Tibial nerve (tissue), 4 donors: ENCODE measurements around the gene SEMA4C. TPM values are rescaled to one million over a fixed set of nuclear protein-coding genes. Genes with fewer than 3 reads are reported as not detected.
A peak's percentile ranks its signal among the peaks of the same experiment; 100 is the strongest.

ENCODE experiments used
- DNase-seq, 2 donors: peaks; one replicate each; pipeline ENCODE4 v3.0.0-alpha.2; 2019; ENCODE audit warnings: low spot score in 2 of 2
- H3K27ac ChIP-seq, 4 donors: fragments of 200-600 bp; sonication (generic) in 3 of 4; one replicate each; pipeline ENCODE4 v1.5.1; 2017 to 2019; ENCODE audit warnings: mild to moderate bottlenecking in 1 of 4
- H3K27me3 ChIP-seq, 2 donors: fragments of 200-600 bp; sonication (generic) in 1 of 2; one replicate each; pipeline versions ENCODE4 v1.5.1 to v1.6.0; 2017 to 2019
- H3K36me3 ChIP-seq, 3 donors: fragments of 200-600 bp; sonication (generic); one replicate each; pipeline ENCODE4 v1.5.1; 2018 to 2019
- H3K4me1 ChIP-seq, 4 donors: fragments of 200-600 bp; sonication (generic) in 3 of 4; one replicate each; pipeline ENCODE4 v1.5.1; 2017 to 2019
- H3K4me3 ChIP-seq, 4 donors: fragments of 200-600 bp; sonication (generic) in 3 of 4; one replicate each; pipeline ENCODE4 v1.5.1; 2017 to 2019; ENCODE audit warnings: mild to moderate bottlenecking in 1 of 4, moderate library complexity in 1 of 4
- H3K9me3 ChIP-seq, 4 donors: fragments of 200-600 bp; sonication (generic) in 3 of 4; one replicate each; pipeline ENCODE4 v1.5.1; 2017 to 2019
- CTCF ChIP-seq, 5 experiments: fragments of 200-600 bp in 3 of 5; fragments of 450-650 bp in 2 of 5; sonication (generic) in 3 of 5; IDR thresholded peaks; one replicate each; pipeline ENCODE4 v1.5.1; 2016 to 2019; ENCODE audit warnings: antibody characterized with exemption in 5 of 5, mild to moderate bottlenecking in 3 of 5, moderate library complexity in 2 of 5
- EP300 ChIP-seq, 2 donors: sonication (generic); formaldehyde crosslinking; IDR thresholded peaks; one replicate each; pipeline ENCODE4 v1.6.1; 2017; ENCODE audit warnings: antibody characterized with exemption in 2 of 2, mild to moderate bottlenecking in 1 of 2
- POLR2A ChIP-seq, 2 donors: fragments of 450-650 bp; IDR thresholded peaks; one replicate each; pipeline ENCODE4 v1.6.1; 2017; ENCODE audit warnings: antibody characterized with exemption in 2 of 2, mild to moderate bottlenecking in 2 of 2, moderate library complexity in 2 of 2
- WGBS, 2 donors: methylation state at CpG; one replicate each; pipeline ENCODE4 v1.1.5; 2018; 5-methylcytosine and 5-hydroxymethylcytosine counted together
- total RNA-seq, 4 donors: library from RNA; depleted of rRNA; stranded (reverse); fragments of >200 nt; gene quantifications; one replicate each; pipeline ENCODE4 v1.1.0, GENCODE V29; 2016

Gene SEMA4C
- total RNA-seq, 4 donors from 2014 or later = 120 to 181 (median 147) TPM

- Histone ChIP-seq H3K4me3 (peak overlapping the region; percentile 55 to 86 (median 82)), H3K27ac (peak overlapping the region; percentile 44 to 98 (median 84)), H3K4me1 (peaks cover 0 to 54% (median 23%) of the 10 kb centered on the region in 4 donors), H3K27me3 (no peaks in the 10 kb centered on the region), H3K36me3 (peaks cover 4 to 44% (median 11%) of the 10 kb centered on the region in 3 donors), H3K9me3 (no peaks in the 10 kb centered on the region)
- TF ChIP-seq POLR2A (IDR thresholded peaks at IDR 0.05) (no peak), EP300 (IDR thresholded peaks at IDR 0.05) (no peak), CTCF (IDR thresholded peaks at IDR 0.05) (no peak)
- DNase-seq = no peak
- 8% methylated on average over 22 to 27 of the region's 27 CpGs for WGBS, 2 donors
These were observed 12.9 kb downstream of the SEMA4C start for GRCh38 chr2:96856776-96857666.

GRCh38 chr2:96853321-96853720, 16.6 kb downstream of the SEMA4C start:
- H3K9me3 ChIP-seq = no peaks in the 10 kb centered on the region
- WGBS, 2 donors = 92 to 94% methylated on average over 15 of the region's 15 CpGs
- H3K27me3 ChIP-seq = no peaks in the 10 kb centered on the region
- H3K4me3 ChIP-seq = no peak overlapping the region
- no peak overlapping the region for H3K27ac ChIP-seq
- H3K36me3 ChIP-seq = peaks cover 4 to 61% (median 14%) of the 10 kb centered on the region in 3 donors
- TF ChIP-seq POLR2A (IDR thresholded peaks at IDR 0.05) (no peak), CTCF (IDR thresholded peaks at IDR 0.05) (no peak), EP300 (IDR thresholded peaks at IDR 0.05) (no peak)
- DNase-seq = no peak
- peaks cover 0 to 17% (median 13%) of the 10 kb centered on the region in 4 donors for H3K4me1 ChIP-seq

- DNase-seq = no peak
- no peak overlapping the region for H3K27ac ChIP-seq
- H3K9me3 ChIP-seq = no peaks in the 10 kb centered on the region
- H3K27me3 ChIP-seq = no peaks in the 10 kb centered on the region
- no peak for TF ChIP-seq EP300 (IDR thresholded peaks at IDR 0.05)
- TF ChIP-seq CTCF (IDR thresholded peaks at IDR 0.05) = no peak
- no peak for TF ChIP-seq POLR2A (IDR thresholded peaks at IDR 0.05)
- H3K4me3 ChIP-seq = no peak overlapping the region
- peaks cover 0 to 17% (median 13%) of the 10 kb centered on the region in 4 donors for H3K4me1 ChIP-seq
- WGBS, 2 donors = 93 to 96% methylated on average over 6 of the region's 6 CpGs
- peaks cover 4 to 68% (median 14%) of the 10 kb centered on the region in 3 donors for H3K36me3 ChIP-seq
These were observed 17.2 kb downstream of the SEMA4C start for GRCh38 chr2:96852667-96853066.

- no peak for DNase-seq
- no peaks in the 10 kb centered on the region for H3K9me3 ChIP-seq
- TF ChIP-seq CTCF (IDR thresholded peaks at IDR 0.05) (no peak), EP300 (IDR thresholded peaks at IDR 0.05) (no peak), POLR2A (IDR thresholded peaks at IDR 0.05) (no peak)
- 49 to 67% methylated on average over 9 of the region's 9 CpGs for WGBS, 2 donors
- H3K36me3 ChIP-seq = peaks cover under 1 to 82% (median 12%) of the 10 kb centered on the region in 3 donors
- H3K27me3 ChIP-seq = no peaks in the 10 kb centered on the region
- no peak overlapping the region for H3K27ac ChIP-seq
- no peaks in the 10 kb centered on the region for H3K4me1 ChIP-seq
- no peak overlapping the region for H3K4me3 ChIP-seq
These were observed 21.6 kb downstream of the SEMA4C start for GRCh38 chr2:96848264-96848663.

GRCh38 chr2:96847586-96847985, 22.3 kb downstream of the SEMA4C start:
- Histone ChIP-seq H3K9me3 (no peaks in the 10 kb centered on the region), H3K27ac (no peak overlapping the region), H3K4me3 (no peak overlapping the region), H3K4me1 (no peaks in the 10 kb centered on the region), H3K27me3 (no peaks in the 10 kb centered on the region), H3K36me3 (peaks cover 0 to 75% (median 11%) of the 10 kb centered on the region in 3 donors)
- TF ChIP-seq EP300 (IDR thresholded peaks at IDR 0.05) (no peak), POLR2A (IDR thresholded peaks at IDR 0.05) (no peak), CTCF (IDR thresholded peaks at IDR 0.05) (no peak)
- WGBS, 2 donors = 57 to 63% methylated on average over 10 of the region's 10 CpGs
- no peak for DNase-seq
